HG03280 (cell line): ENCODE data around the gene TMEM116.
A peak's percentile ranks its signal among the peaks of the same experiment; 100 is the strongest.
"Not testable (repeated sequence)": the region's sequence is repeated elsewhere in the genome, so short reads cannot be mapped to it uniquely, and the experiment has no call there.

Source experiments
- ATAC-seq: cut with Tn5 transposase; IDR thresholded peaks from one replicate; pipeline ENCODE4 v1.9.1; 2021; ENCODE audit warnings: mild to moderate bottlenecking, moderate library complexity; ENCODE audit not compliant: unreplicated experiment

The TMEM116 gene

DNA sequence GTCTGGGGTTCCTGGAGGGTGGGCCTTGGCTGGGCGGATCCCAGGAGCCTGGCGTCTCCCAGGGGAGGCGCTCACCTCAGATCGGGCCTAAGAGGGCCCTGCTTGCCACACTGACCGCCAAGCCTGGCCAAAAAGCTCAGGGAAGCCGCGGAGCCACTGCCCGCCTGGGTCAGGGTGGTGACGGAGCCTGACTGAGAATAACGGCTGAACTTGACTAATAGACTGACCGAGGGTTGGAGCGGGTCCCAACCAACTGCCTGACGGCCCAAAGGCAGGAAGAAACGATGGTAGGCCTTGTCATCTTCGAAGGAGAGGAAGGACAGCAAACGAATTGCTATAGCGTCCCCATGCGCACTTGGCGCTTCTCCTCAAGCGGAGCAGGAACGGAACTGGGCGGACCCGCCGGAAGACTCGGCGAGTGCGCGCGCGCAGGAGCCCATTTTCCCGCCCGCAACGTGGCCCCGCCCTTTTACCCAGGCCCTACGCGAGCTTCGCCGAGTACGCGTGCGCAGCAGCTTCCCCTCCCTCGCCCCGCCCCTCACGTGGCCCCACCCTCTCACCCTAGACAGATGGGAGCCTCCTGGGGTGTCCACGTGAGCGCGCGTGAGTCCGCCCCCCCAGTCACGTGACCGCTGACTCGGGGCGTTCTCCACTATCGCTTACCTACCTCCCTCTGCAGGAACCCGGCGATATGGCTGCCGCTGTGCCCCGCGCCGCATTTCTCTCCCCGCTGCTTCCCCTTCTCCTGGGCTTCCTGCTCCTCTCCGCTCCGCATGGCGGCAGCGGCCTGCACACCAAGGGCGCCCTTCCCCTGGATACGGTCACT is at the start of gene TMEM116, which contains the start of gene ERP29:
Gene TMEM116, minus strand, starts transcription at position 391 of the 826 bp plus-strand sequence. CDS start 7,895 bp downstream, outside the sequence.
Gene ERP29, plus strand, starts transcription at position 652 of the 826 bp plus-strand sequence. Its CDS starts 40 bp downstream, at position 692.
- ATAC-seq: peak; percentile 75

DNA sequence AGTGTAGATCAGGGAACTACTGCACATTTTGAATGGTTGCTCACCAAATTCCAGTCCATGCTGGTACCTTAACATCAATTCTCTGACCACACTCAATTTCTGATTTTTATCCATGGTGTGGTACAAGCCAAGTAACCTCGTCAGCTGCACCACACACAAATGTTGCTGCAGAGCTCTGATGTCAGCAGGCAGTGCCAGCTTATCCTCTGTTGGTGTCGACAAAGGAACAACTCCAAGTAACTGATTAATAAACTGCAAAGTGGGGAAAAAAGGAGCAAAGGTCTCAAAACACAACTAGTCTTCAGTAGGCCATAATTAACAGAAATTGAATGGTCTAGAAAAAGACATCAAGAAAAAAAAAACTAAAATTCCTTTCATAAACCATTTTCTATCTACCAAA is 48.2 kb upstream of the TMEM116 start:
- no peak for ATAC-seq

DNA sequence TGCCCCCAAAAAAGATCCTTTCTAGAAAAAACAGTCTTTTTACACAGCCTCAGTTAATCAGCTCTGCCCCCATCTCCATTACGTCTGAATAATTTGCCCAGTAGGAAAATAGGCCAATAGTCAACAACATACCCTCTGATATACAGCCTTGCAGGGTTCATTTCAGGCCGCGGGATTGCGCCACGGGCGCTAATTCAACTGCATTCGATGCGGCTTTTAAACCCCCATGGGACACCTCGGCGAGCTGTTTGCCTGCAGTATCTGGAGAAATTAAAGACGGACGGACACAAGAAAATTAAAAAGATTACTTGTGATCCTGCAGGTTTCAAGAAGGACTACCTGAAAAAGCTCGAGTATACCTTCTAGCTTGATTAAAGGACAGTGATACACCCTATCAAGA is 36.4 kb upstream of the TMEM116 start:
- ATAC-seq: no peak

DNA sequence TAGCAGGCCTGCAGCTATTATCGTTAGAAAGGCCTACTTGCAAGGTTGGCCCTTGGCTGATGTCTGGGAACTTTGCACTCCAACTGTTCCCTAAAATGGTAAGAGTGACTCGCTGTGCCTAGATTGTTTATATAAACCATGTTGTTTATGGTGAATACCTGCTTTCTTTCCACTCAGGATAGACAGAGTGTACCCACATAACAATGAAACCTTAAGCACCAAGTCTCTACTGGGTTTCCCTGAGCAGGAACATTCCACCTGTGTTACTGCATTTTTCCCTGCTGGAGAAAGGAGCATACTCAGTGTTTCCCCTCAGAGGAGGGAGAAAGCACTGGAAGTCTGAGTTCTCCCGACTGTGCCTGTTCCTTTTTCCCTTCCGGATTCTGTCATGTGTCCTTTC is 33.0 kb upstream of the TMEM116 start:
- no peak for ATAC-seq

DNA sequence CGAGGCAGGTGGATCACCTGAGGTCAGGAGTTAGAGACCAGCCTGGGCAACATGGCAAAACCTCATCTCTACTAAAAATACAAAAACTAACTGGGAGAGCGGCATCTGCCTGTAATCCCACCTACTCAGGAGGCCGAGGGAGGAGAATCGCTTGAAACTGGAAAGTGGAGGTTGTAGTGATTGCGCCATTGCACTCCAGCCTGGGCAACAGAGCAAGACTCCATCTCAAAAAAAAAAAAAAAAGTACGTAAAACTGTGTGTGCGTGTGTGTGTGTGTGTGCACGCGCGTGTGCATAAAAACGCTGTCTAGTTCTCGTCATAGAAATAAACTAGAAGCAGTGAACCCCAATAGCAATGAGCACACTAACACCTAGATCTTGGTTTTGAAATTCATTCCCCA is 23.6 kb upstream of the TMEM116 start:
- ATAC-seq: not testable (repeated sequence)

DNA sequence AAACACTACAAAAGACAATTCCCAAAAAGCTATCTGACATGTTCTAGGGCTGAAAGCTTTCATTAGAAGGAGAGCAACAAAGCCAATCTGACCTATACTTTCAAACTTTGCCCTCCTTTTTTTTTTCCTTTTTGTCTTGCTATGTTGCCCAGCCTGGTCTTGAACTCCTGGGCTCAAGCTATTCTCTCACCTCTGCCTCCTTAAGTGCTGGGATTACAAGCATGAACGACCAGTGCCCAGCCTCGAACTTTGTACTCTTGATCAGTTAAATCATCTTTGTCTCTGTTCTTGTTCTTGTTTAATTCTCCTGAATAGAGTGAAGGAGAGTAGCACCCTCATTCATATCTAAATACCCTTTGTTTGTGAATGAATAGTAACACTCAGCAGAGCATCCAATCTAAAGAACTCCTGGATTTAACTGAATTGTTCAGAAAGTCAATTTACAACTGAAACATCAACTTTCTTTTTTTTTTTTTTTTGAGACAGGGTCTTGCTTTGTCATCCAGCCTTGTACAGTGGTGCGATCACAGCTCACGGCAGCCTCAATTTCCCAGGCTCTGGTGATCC is 22.3 kb upstream of the TMEM116 start:
- ATAC-seq: no peak

GRCh38 chr12:112032292-112032691 is 19.3 kb upstream of the TMEM116 start:
- ATAC-seq: no peak

DNA sequence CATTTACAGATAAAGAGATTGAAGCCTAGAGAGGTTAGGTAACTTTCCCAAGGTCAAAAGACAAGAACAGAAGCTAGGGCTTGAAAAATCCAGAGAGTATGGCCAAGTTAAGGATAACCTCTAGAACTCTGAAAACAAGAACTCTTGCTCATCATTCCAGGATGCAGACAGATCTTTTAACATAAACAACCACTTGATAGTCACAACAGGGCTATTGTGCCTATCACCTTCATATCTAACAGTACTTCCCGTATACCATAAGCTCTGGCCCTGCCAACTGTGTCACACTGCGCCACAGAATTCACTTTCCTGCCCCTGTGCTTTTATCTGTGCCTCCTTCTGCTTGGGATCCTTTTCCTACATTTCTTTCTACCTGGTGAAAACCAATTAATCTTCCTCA is 18.5 kb upstream of the TMEM116 start:
- no peak for ATAC-seq

- ATAC-seq: no peak
Measured at GRCh38 chr12:112029301-112029700, 16.3 kb upstream of the TMEM116 start.

DNA sequence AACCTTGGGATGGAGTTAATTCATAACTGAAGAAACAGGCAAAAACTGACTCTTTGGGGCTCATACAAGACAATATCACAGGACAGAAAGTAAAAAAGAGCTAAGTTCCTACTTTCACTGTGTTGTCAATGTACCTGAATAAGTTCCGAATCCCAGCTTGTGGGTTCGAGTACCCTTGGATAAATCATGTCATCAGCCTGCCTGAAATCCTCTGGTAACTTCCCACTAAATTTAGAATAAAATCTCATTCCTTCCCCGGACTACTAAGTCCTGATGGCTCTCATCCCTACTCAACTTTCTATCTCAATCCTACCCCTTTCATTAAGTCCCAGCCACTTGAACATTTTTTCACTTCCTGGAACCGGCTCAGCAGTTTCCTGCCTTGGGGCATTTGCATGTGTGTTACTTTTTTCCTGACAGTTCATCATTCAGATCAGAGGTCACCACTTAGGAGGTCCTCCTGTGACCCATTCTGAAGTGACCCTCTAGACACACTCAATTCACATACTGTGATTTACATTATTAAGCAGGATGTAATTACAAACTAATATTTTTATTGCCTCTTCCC is 12.9 kb upstream of the TMEM116 start:
- no peak for ATAC-seq

- ATAC-seq: no peak
Measured at GRCh38 chr12:112023759-112024396, 10.9 kb upstream of the TMEM116 start.

DNA sequence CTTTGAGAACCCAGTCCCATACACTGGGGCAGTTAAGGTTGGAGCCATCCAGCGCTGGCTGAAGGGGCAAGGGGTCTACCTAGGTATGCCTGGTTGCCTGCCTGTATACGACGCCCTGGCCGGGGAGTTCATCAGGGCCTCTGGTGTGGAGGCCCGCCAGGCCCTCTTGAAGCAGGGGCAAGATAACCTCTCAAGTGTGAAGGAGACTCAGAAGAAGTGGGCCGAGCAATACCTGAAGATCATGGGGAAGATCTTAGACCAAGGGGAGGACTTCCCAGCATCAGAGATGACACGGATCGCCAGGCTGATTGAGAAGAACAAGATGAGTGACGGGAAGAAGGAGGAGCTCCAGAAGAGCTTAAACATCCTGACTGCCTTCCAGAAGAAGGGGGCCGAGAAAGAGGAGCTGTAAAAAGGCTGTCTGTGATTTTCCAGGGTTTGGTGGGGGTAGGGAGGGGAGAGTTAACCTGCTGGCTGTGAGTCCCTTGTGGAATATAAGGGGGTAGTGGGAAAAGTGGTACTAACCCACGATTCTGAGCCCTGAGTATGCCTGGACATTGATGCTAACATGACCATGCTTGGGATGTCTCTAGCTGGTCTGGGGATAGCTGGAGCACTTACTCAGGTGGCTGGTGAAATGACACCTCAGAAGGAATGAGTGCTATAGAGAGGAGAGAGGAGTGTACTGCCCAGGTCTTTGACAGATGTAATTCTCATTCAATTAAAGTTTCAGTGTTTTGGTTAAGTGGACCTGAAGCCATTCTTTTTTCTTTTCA is 9.5 kb upstream of the TMEM116 start:
- ATAC-seq: no peak

DNA sequence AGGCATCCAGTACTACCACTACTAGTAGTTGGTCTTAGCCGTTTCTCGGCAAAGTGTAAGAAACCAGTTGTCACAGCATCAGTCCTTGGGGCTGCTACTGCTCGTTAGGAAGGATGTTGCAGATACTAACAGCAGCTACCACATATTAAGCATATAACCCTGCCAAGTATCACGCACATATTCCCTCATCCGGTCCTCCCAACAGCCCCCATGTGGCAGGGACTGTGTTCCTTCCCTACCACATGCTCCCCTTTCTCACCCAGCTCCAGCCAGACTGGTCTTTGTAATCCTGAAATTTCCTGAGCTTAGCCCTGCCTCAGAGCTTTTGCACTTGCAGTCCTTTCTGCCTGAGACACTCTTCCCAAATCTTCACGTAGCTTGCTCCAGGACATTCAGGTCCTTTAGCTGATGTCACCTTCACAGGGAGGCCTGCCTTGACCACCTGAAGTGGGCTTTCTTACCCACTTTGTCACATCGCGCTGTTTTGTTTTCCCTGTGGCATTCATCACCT is 8.0 kb upstream of the TMEM116 start:
- ATAC-seq: no peak

GRCh38 chr12:112018571-112019237 is 5.7 kb upstream of the TMEM116 start:
- ATAC-seq: no peak

DNA sequence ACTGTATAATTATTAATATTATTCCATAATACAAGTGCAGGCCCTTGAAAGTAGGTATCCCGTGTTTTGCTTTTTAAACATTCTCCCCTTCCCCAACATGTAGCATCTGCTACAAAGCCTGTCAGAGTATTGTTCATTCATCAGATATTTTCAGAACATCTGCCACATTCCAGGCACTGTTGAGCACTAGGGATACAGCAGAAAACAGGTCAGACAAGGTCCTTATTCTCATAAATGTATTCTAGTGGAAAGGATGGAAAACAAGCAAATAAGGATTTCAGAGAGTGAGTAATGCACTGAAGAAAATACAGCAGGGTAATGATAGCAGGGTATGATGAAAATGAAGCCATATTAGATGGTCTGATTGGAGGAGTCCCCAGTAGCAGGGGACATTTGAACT is 4.1 kb upstream of the TMEM116 start:
- no peak for ATAC-seq

GRCh38 chr12:112015938-112016337 is 3.0 kb upstream of the TMEM116 start:
- no peak for ATAC-seq

GRCh38 chr12:112013601-112014402 is 837 bp upstream of the TMEM116 start:
- peak; percentile 22 for ATAC-seq

DNA sequence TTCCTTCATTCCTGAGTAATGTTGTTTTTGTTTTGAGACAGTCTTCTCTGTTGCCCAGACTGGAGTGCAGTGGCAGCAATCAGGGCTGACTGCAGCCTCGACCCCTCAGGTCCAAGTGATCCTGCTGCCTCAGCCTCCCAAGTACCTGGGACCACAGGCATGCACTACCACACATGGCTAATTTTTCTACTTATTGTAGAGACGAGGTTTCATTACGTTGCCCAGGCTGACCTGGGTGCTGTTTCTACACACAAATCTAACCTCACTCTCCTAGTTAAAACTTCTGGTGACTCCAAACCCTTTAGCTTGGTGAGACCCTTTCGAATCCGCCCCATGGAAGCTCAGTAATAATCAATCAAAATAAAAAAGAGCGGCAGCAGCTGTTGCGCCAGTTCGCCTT is 1.3 kb downstream of the TMEM116 start:
- ATAC-seq: no peak
